HG02588 (cell line): ENCODE measurements around the gene NFAT5.
"Not testable (repeated sequence)": the region's sequence is repeated elsewhere in the genome, so short reads cannot be mapped to it uniquely, and the experiment has no call there.

ENCODE experiments used
- ATAC-seq: cut with Tn5 transposase; IDR thresholded peaks from one replicate; pipeline ENCODE4 v1.9.1; 2021; ENCODE audit warnings: mild to moderate bottlenecking, moderate library complexity; ENCODE audit not compliant: unreplicated experiment

The NFAT5 gene

GRCh38 chr16:69565671-69566239, at the start of gene NFAT5:
Gene NFAT5, plus strand, starts transcription at chr16:69565966. Its CDS starts 336 bp downstream, at chr16:69566302.
- peak; percentile 44 for ATAC-seq

- ATAC-seq, result not testable (repeated sequence)
These were observed 47.9 kb upstream of the NFAT5 start for GRCh38 chr16:69517914-69518313.

- no peak for ATAC-seq
These were observed 45.4 kb upstream of the NFAT5 start for GRCh38 chr16:69520413-69520799.

GRCh38 chr16:69520800-69521602, 44.8 kb upstream of the NFAT5 start:
- no peak for ATAC-seq

GRCh38 chr16:69522041-69522578, 43.7 kb upstream of the NFAT5 start:
- no peak for ATAC-seq

- no peak for ATAC-seq
These were observed 42.9 kb upstream of the NFAT5 start for GRCh38 chr16:69522732-69523404.

GRCh38 chr16:69523566-69524305, 42.0 kb upstream of the NFAT5 start:
- ATAC-seq, result no peak

GRCh38 chr16:69526831-69527655, 38.7 kb upstream of the NFAT5 start:
- no peak for ATAC-seq

- no peak for ATAC-seq
These were observed 33.8 kb upstream of the NFAT5 start for GRCh38 chr16:69531988-69532387.

- ATAC-seq, result no peak
These were observed 32.9 kb upstream of the NFAT5 start for GRCh38 chr16:69532641-69533455.

- no peak for ATAC-seq
These were observed 31.0 kb upstream of the NFAT5 start for GRCh38 chr16:69534720-69535119.

- ATAC-seq, result no peak
These were observed 30.4 kb upstream of the NFAT5 start for GRCh38 chr16:69535123-69536050.

- ATAC-seq, result no peak
These were observed 28.1 kb upstream of the NFAT5 start for GRCh38 chr16:69537706-69538080.

- ATAC-seq, result no peak
These were observed 27.0 kb upstream of the NFAT5 start for GRCh38 chr16:69538808-69539207.

GRCh38 chr16:69542974-69543373, 22.8 kb upstream of the NFAT5 start:
- ATAC-seq, result no peak

- no peak for ATAC-seq
These were observed 21.7 kb upstream of the NFAT5 start for GRCh38 chr16:69544088-69544487.

- ATAC-seq, result not testable (repeated sequence)
These were observed 19.1 kb upstream of the NFAT5 start for GRCh38 chr16:69546663-69547062.

- ATAC-seq, result no peak
These were observed 12.4 kb upstream of the NFAT5 start for GRCh38 chr16:69553332-69553731.
